ENCODE data around the gene PPL. TPM values are rescaled to one million over a fixed set of nuclear protein-coding genes. Genes with fewer than 3 reads are reported as not detected.

PPL gene
- total RNA-seq, 4 donors from 2014 or later = 67.5 to 239 (median 111) TPM

- no peak for TF ChIP-seq CTCF (IDR thresholded peaks at IDR 0.05; ENCODE audit: low read depth)
These were observed 10.0 kb downstream of the PPL start for GRCh38 chr16:4926928-4927327.

GRCh38 chr16:4925791-4926190, 11.2 kb downstream of the PPL start:
- TF ChIP-seq CTCF (IDR thresholded peaks at IDR 0.05; ENCODE audit: low read depth) = no peak

- no peak for TF ChIP-seq CTCF (IDR thresholded peaks at IDR 0.05; ENCODE audit: low read depth)
These were observed 11.7 kb downstream of the PPL start for GRCh38 chr16:4925293-4925607.

- no peak for TF ChIP-seq CTCF (IDR thresholded peaks at IDR 0.05; ENCODE audit: low read depth)
These were observed 12.2 kb downstream of the PPL start for GRCh38 chr16:4924593-4925292.

- TF ChIP-seq CTCF (IDR thresholded peaks at IDR 0.05; ENCODE audit: low read depth) = no peak
These were observed 13.1 kb downstream of the PPL start for GRCh38 chr16:4923853-4924252.

- TF ChIP-seq CTCF (IDR thresholded peaks at IDR 0.05; ENCODE audit: low read depth) = no peak
These were observed 14.1 kb downstream of the PPL start for GRCh38 chr16:4922721-4923342.

GRCh38 chr16:4920826-4921225, 16.1 kb downstream of the PPL start:
- no peak for TF ChIP-seq CTCF (IDR thresholded peaks at IDR 0.05; ENCODE audit: low read depth)

Measured in subcutaneous adipose tissue (tissue), 4 donors.